Epithelial cell of esophagus (primary cell): ENCODE data around the gene CACNA1D.

Experiments
- DNase-seq: peaks from one replicate; pipeline ENCODE4 v3.0.0; 2010; ENCODE audit warnings: low read depth
- H3K4me3 ChIP-seq: 2 replicates; pipeline ENCODE4 v1.5.1; 2011; ENCODE audit warnings: mild to moderate bottlenecking, low read length, control low read depth
- CTCF ChIP-seq: IDR thresholded peaks from 2 replicates; pipeline ENCODE4 v1.5.1; 2011; ENCODE audit warnings: low read depth, mild to moderate bottlenecking, low read length, control low read depth, inconsistent platforms; ENCODE audit not compliant: insufficient read depth; ENCODE audit errors: missing control alignments

CACNA1D gene

GRCh38 chr3:53846134-53846850 lies 351.9 kb downstream of the CACNA1D start, which contains the start of the genes CHDH and IL17RB:
Gene CHDH, minus strand, starts transcription at chr3:53846419. Its CDS starts 22,411 bp downstream, at chr3:53824008.
Gene IL17RB, plus strand, starts transcription at chr3:53846568. Its CDS starts 21 bp downstream, at chr3:53846589.
- TF ChIP-seq CTCF: no peak
- peak; percentile 35 for DNase-seq
- H3K4me3 ChIP-seq: peak within 1 kb of the TSS; percentile 46

GRCh38 chr3:53846851-53847155 lies 352.4 kb downstream of the CACNA1D start:
- no peak overlapping the region for H3K4me3 ChIP-seq
- DNase-seq: no peak
- TF ChIP-seq CTCF: no peak

- DNase-seq: no peak
- no peak overlapping the region for H3K4me3 ChIP-seq
- no peak for TF ChIP-seq CTCF
These were observed 355.5 kb downstream of the CACNA1D start for GRCh38 chr3:53849916-53850315.

- H3K4me3 ChIP-seq: no peak overlapping the region
- peak; percentile 31 for DNase-seq
- no peak for TF ChIP-seq CTCF
These were observed 356.5 kb downstream of the CACNA1D start for GRCh38 chr3:53850895-53851294.

GRCh38 chr3:53856964-53857363 lies 362.6 kb downstream of the CACNA1D start:
- no peak for TF ChIP-seq CTCF
- DNase-seq: no peak
- no peak overlapping the region for H3K4me3 ChIP-seq

GRCh38 chr3:53858096-53858741 lies 363.8 kb downstream of the CACNA1D start:
- H3K4me3 ChIP-seq: no peak overlapping the region
- no peak for TF ChIP-seq CTCF
- DNase-seq: no peak

GRCh38 chr3:53859178-53859577 lies 364.8 kb downstream of the CACNA1D start:
- no peak overlapping the region for H3K4me3 ChIP-seq
- no peak for TF ChIP-seq CTCF
- no peak for DNase-seq
